OCI-LY1 (cell line): Measurements from ENCODE around the gene ARPC5L.

Experiments
- CTCF ChIP-seq: fragments of 200-600 bp; sonication (generic), shearing (Covaris generic); IDR thresholded peaks from 2 replicates; pipeline ENCODE4 v1.5.1; 2017; ENCODE audit warnings: mild to moderate bottlenecking, antibody characterized with exemption, low read length, moderate library complexity, mixed read lengths
- EZH2 ChIP-seq: fragments of 200-600 bp; sonication (generic), shearing (Covaris generic); IDR thresholded peaks from 2 replicates; pipeline ENCODE4 v1.8.0; 2017; ENCODE audit warnings: borderline replicate concordance, mixed run types, mild to moderate bottlenecking, antibody characterized with exemption, low read length, moderate library complexity, mixed read lengths

GRCh38 chr9:124899845-124900244, 37.9 kb downstream of the ARPC5L start:
- TF ChIP-seq CTCF (no peak), EZH2 (no peak)
